Fibroblast of lung (primary cell): ENCODE results near the gene GARIN5B. TPM values are rescaled to one million over a fixed set of nuclear protein-coding genes. Genes with fewer than 3 reads are reported as not detected.

Experiments used
- DNase-seq, 2 donors: peaks; one replicate each; pipeline versions ENCODE4 v3.0.0 to v3.0.0-alpha.2; 2010; ENCODE audit warnings: low read depth in 2 of 2
- H2AFZ ChIP-seq: 2 replicates; pipeline ENCODE4 v1.5.1; 2012; ENCODE audit warnings: low read length, control low read depth, inconsistent platforms
- H3K27ac ChIP-seq: 2 replicates; pipeline ENCODE4 v1.5.1; 2011; ENCODE audit warnings: low read length, control low read depth; ENCODE audit not compliant: insufficient read depth
- H3K27me3 ChIP-seq: 2 replicates; pipeline ENCODE4 v1.5.1; 2011; ENCODE audit warnings: mild to moderate bottlenecking, low read length; ENCODE audit not compliant: control insufficient read depth, insufficient read depth
- H3K36me3 ChIP-seq: 2 replicates; pipeline ENCODE4 v1.5.1; 2011; ENCODE audit warnings: low read length; ENCODE audit not compliant: control insufficient read depth, insufficient read depth
- H3K4me1 ChIP-seq: 2 replicates; pipeline ENCODE4 v1.5.1; 2011; ENCODE audit warnings: low read length; ENCODE audit not compliant: control insufficient read depth, insufficient read depth; ENCODE audit errors: extremely low read depth
- H3K4me2 ChIP-seq: 2 replicates; pipeline ENCODE4 v1.5.1; 2011; ENCODE audit warnings: low read length, control low read depth; ENCODE audit not compliant: insufficient read depth; ENCODE audit errors: extremely low read depth
- H3K4me3 ChIP-seq, 4 experiments: fragments of 200-600 bp in 1 of 4; sonication (generic) in 1 of 4; replicated peaks in 1 of 4; 2 replicates each; pipeline ENCODE4 v1.5.1; 2011 to 2016; ENCODE audit warnings: low read length in 4 of 4, low read depth in 3 of 4, mild to moderate bottlenecking in 3 of 4, control low read depth in 2 of 4, inconsistent platforms in 1 of 4, mixed read lengths in 1 of 4; ENCODE audit not compliant: insufficient read depth in 1 of 4; ENCODE audit errors: control extremely low read depth in 1 of 4
- H3K79me2 ChIP-seq: 2 replicates; pipeline ENCODE4 v1.5.1; 2012; ENCODE audit warnings: mild to moderate bottlenecking, low read length, inconsistent platforms; ENCODE audit not compliant: control insufficient read depth, insufficient read depth
- H3K9ac ChIP-seq: 2 replicates; pipeline ENCODE4 v1.5.1; 2011; ENCODE audit warnings: mild to moderate bottlenecking, low read length, control low read depth; ENCODE audit not compliant: insufficient read depth
- H3K9me3 ChIP-seq: 2 replicates; pipeline ENCODE4 v1.5.1; 2012; ENCODE audit warnings: low read depth, low read length; ENCODE audit not compliant: control insufficient read depth, insufficient read depth
- H4K20me1 ChIP-seq: 2 replicates; pipeline ENCODE4 v1.5.1; 2011; ENCODE audit warnings: low read length; ENCODE audit not compliant: control insufficient read depth, insufficient read depth; ENCODE audit errors: extremely low read depth
- CTCF ChIP-seq, 2 donors: IDR thresholded peaks in 1 of 2; conservative IDR thresholded peaks in 1 of 2; 1 replicate in 1 of 2; 2 replicates in 1 of 2; pipeline ENCODE4 v1.5.1; 2011 to 2012; ENCODE audit warnings: low read length in 2 of 2, control low read depth in 1 of 2, inconsistent platforms in 1 of 2, low read depth in 1 of 2, mild to moderate bottlenecking in 1 of 2
- EZH2 ChIP-seq: IDR thresholded peaks from 2 replicates; pipeline ENCODE4 v1.5.1; 2012; ENCODE audit warnings: low read length, control low read depth, mild to moderate bottlenecking; ENCODE audit errors: missing control alignments
- polyA plus RNA-seq, 2 donors: library from polyadenylated mRNA; depleted of rRNA in 1 of 2; stranded (reverse) in 1 of 2; unstranded in 1 of 2; fragments of >200 nt; gene quantifications; 2 replicates each; pipeline ENCODE4 v1.2.1, GENCODE V29; 2011 to 2012; ENCODE audit warnings: missing spikeins in 1 of 2
- total RNA-seq: library from RNA; depleted of rRNA; stranded (reverse); fragments of >200 nt; gene quantifications from 2 replicates; pipeline ENCODE4 v1.2.1, GENCODE V29; 2014

The GARIN5B gene
- total and polyA plus RNA-seq, 2 donors (not counting 1 experiment from before 2014, with no cell fraction given) = not detected

GRCh38 chr19:55339889-55340783 lies 22.9 kb downstream of the GARIN5B start:
- Histone ChIP-seq H3K27ac (peak overlapping the region; percentile 79), H3K9ac (peak overlapping the region; percentile 65), H4K20me1 (no peaks in the 10 kb centered on the region), H3K79me2 (no peaks in the 10 kb centered on the region), H3K4me3 (peak overlapping the region; percentile 70 to 80 (median 75)), H3K36me3 (peaks cover 4% of the 10 kb centered on the region), H3K4me2 (peak overlapping the region; percentile 94), H3K4me1 (peaks cover 9% of the 10 kb centered on the region), H2AFZ (no peak overlapping the region), H3K27me3 (peaks cover 5% of the 10 kb centered on the region), H3K9me3 (no peaks in the 10 kb centered on the region)
- DNase-seq = no peak
- TF ChIP-seq CTCF (conservative IDR thresholded peaks at IDR 0.05 in 1 of 2, IDR thresholded peaks at IDR 0.05 in 1 of 2; ENCODE audit: low read depth in 1 of 2, low read length in 2 of 2) = no peak
- no peak for TF ChIP-seq EZH2

GRCh38 chr19:55339105-55339888 lies 23.8 kb downstream of the GARIN5B start, which contains the start of gene KMT5C:
Gene KMT5C, plus strand, starts transcription at chr19:55339876. Its CDS starts 2,061 bp downstream, at chr19:55341937.
- no peak for TF ChIP-seq EZH2
- TF ChIP-seq CTCF (conservative IDR thresholded peaks at IDR 0.05 in 1 of 2, IDR thresholded peaks at IDR 0.05 in 1 of 2; ENCODE audit: low read depth in 1 of 2, low read length in 2 of 2) = peak; percentile 29 to 34
- H3K4me2 ChIP-seq = peak within 1 kb of the TSS; percentile 94
- H3K4me3 ChIP-seq = peak within 1 kb of the TSS; percentile 73 to 80 (median 76)
- H3K9ac ChIP-seq = peak within 1 kb of the TSS; percentile 68
- no peaks in the 10 kb centered on the region for H3K9me3 ChIP-seq
- peaks cover 9% of the 10 kb centered on the region for H3K4me1 ChIP-seq
- H3K79me2 ChIP-seq = no peaks in the 10 kb centered on the region
- H3K27me3 ChIP-seq = peaks cover 5% of the 10 kb centered on the region
- H3K27ac ChIP-seq = peak within 1 kb of the TSS; percentile 89
- peaks cover 4% of the 10 kb centered on the region for H3K36me3 ChIP-seq
- peak within 1 kb of the TSS; percentile 46 for H2AFZ ChIP-seq
- DNase-seq = peak; percentile 100
- no peaks in the 10 kb centered on the region for H4K20me1 ChIP-seq

GRCh38 chr19:55336101-55336500 lies 27.0 kb downstream of the GARIN5B start:
- H3K4me1 ChIP-seq = peaks cover 7% of the 10 kb centered on the region
- DNase-seq = peak in 1 of 2 donors; percentile 23
- no peaks in the 10 kb centered on the region for H4K20me1 ChIP-seq
- peaks cover 5% of the 10 kb centered on the region for H3K27me3 ChIP-seq
- H3K36me3 ChIP-seq = no peaks in the 10 kb centered on the region
- no peak overlapping the region for H3K9ac ChIP-seq
- H3K4me2 ChIP-seq = no peak overlapping the region
- no peak overlapping the region for H3K27ac ChIP-seq
- TF ChIP-seq EZH2 (no peak), CTCF (conservative IDR thresholded peaks at IDR 0.05 in 1 of 2, IDR thresholded peaks at IDR 0.05 in 1 of 2; ENCODE audit: low read depth in 1 of 2, low read length in 2 of 2) (no peak)
- H3K9me3 ChIP-seq = no peaks in the 10 kb centered on the region
- no peak overlapping the region for H2AFZ ChIP-seq
- H3K4me3 ChIP-seq = no peak overlapping the region
- H3K79me2 ChIP-seq = no peaks in the 10 kb centered on the region
